GM20000 (cell line): Measurements from ENCODE around the gene RFX8.

Source experiments
- DNase-seq: peaks from one replicate; pipeline ENCODE4 v3.0.0; 2012; ENCODE audit warnings: low spot score
- TF ChIP-seq, protein P1 (sequence below): IDR thresholded peaks from 2 replicates; pipeline ENCODE4 v1.5.1; 2012; ENCODE audit warnings: mild to moderate bottlenecking, control low read depth; ENCODE audit errors: extremely low read depth, missing control alignments

Gene RFX8

DNA sequence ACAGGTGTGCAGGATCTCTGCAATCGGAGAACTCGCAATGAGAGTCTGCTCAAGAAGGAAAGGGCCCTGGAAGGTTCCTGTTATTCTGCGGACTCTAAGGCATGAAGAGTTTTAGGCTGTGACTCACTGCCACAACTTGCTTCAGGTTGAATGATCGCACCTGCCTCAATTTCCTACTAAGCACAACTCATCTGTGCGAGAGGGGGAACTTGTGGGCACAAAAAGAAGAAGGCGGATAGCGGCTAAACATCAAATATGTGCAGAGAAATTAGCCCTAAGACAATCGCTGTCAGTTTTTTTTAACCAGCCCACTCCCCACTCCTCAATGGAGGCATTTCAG, 73.6 kb downstream of the RFX8 start:
- TF ChIP-seq, protein P1, sequence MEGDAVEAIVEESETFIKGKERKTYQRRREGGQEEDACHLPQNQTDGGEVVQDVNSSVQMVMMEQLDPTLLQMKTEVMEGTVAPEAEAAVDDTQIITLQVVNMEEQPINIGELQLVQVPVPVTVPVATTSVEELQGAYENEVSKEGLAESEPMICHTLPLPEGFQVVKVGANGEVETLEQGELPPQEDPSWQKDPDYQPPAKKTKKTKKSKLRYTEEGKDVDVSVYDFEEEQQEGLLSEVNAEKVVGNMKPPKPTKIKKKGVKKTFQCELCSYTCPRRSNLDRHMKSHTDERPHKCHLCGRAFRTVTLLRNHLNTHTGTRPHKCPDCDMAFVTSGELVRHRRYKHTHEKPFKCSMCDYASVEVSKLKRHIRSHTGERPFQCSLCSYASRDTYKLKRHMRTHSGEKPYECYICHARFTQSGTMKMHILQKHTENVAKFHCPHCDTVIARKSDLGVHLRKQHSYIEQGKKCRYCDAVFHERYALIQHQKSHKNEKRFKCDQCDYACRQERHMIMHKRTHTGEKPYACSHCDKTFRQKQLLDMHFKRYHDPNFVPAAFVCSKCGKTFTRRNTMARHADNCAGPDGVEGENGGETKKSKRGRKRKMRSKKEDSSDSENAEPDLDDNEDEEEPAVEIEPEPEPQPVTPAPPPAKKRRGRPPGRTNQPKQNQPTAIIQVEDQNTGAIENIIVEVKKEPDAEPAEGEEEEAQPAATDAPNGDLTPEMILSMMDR = no peak
- no peak for DNase-seq

DNA sequence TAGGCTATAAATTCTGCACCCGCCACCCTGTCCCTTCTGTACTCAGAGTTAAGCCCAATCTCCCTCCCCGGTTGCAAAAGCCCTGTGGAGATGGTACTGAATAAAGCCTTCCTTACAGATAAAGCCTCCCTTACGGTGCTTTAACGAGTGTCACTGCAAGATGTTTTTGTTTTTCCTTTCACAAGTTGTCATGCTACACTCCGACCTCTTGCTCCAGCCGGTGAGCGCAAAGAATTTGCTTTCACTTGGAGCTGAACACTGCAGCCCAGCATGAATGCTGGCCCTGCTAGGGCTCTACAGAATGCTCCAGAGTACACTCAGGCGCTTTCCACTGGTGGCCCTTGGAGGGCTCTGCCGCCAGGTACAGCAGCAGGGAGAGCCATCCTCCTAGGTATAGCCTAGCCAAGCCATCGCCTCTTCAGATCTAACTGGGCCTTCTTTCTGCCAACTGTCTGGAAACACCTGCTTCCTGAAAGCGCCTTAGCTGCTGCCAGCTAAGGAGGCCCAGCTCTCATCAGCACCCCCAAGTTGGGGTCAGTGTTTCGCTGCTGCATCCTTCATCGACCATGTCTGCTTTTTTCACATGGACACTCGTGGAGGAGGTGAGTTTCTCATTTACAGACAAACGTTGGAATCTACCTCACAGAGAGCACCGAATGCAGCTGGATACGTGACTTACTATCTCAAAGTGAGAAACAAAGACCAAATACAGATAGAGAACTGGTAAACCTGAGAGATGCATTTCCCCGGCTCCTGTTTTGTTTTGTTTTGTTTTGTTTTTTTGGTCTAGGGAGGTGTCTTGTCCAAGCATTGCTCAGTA, 74.2 kb downstream of the RFX8 start:
- no peak for DNase-seq

DNA sequence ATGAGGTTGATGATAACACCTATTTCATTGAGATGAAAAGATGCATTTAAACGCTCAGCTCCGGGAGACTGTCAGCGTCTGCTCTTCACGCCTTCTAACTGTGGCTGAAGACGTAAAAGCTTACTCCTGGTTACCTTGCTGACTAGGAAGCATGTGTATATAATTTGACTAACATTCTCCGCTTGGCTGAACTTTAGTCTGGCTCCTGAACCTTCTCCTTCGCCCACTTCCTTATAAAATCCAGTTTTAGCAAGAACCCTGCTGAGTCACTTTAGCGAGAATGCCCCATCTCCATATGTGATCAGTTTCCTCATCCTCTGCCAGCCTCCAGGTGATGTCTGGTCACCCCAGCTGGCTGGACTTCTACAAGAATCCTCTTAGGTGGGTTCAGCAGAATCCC, 74.9 kb downstream of the RFX8 start:
- TF ChIP-seq, protein P1 = no peak
- no peak for DNase-seq

More for the DNA sequence above, 74.2 kb downstream of the RFX8 start:
- TF ChIP-seq, protein P1 = no peak

DNA sequence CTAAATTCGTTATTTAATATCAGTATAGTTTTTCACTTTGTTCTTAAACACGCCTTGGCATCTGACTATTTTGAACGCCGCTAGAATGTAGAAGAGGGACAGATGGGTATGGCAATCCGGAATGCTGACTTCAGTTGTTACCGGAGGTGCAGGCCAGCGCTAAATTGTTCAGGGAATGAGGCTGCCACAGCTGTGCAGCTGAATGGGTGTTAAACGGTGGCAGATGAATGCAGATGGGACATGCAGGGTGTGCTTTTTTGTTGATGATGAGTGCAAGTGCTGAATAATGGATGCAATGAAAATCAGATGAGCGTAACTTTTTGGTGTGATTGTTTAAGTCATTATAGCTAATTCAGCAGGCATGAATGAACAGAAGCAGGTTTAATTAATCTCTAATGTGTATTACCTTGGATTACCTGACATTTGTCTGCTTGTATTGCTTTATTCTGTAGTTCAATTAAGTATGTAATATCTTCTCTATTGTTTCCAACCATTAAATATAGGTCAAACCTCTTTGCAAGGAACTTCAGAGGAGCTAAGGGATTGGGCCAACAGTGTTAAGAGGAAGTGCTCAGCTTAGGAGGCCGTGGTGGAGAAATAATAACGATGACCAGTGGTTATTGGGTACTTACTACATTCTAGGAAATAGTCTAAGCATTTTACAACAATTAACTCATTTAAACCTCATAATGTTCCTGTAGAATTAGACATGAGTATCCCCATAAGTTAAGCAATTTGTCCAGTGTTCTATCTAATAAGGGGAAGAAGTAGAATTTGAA, 75.7 kb downstream of the RFX8 start:
- TF ChIP-seq, protein P1 = no peak
- DNase-seq = no peak

DNA sequence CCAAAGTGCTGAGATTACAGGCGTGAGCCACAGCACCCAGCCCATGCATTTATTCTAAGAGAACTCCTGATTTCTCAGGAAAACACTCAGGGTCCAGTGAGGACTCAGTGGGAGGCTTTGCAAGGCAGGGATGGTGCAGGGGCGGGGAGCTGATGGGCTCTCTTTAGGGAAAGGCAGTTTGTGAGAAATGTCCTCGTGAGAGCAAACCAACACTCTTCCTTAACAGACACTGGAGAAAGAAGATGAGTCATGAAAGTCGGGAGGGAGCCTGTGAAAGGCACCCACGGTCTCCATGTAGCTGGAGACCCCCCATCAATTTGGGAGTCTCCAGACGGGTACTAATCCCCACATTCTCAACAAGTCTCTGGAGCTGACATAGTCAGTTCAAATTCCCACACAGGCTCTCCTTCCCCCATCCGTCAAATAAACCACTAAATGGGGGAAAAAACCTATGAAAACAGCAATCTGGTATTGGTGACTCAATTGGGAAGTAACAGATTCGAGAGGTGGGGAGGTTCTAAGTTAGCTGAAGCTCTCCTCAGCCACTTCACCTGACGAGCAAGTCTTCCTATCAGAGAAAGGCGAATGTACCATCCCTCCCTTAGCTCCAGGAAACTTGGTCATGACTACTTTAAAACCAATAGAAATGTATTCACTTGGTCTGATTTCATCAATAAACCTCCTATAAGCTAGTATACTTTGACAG, 76.6 kb downstream of the RFX8 start:
- TF ChIP-seq, protein P1 = no peak
- DNase-seq = no peak

DNA sequence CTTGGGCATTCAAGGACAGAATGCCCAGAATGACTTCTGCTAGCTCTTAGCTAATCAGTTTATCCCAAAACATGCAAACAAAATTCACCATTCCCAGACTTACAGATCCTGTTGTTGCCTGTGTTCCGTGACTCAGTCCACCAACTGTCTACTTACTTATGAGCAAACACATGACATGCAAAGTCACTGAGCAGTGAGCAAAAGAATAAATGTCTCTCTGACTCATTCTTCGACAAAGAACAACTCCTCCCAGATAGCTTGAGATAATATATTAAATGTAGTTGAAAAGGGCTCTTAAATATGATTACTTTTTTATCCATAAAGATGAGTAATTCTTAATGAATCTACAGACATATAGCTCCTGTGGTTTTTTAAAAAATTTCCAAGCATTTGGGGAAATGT, 78.6 kb downstream of the RFX8 start:
- no peak for DNase-seq

More for the DNA sequence above, 78.6 kb downstream of the RFX8 start:
- TF ChIP-seq, protein P1 = no peak
